Gastrocnemius medialis (tissue), 4 donors: Measurements from ENCODE around the gene CASP6. TPM values are rescaled to one million over a fixed set of nuclear protein-coding genes. Genes with fewer than 3 reads are reported as not detected.

ENCODE experiments used
- ATAC-seq, 2 donors: fragments of 150-250 bp; one replicate each; pipeline ENCODE4 v1.9.1; 2016
- DNase-seq, 2 donors: peaks; one replicate each; pipeline ENCODE4 v3.0.0-alpha.2; 2019
- H3K27ac ChIP-seq, 4 donors: fragments of 200-600 bp; sonication (generic); 1 replicate in 1 of 4; 2 replicates in 3 of 4; pipeline ENCODE4 v1.5.1; 2016 to 2018; ENCODE audit warnings: mild to moderate bottlenecking in 2 of 4, moderate library complexity in 1 of 4
- H3K27me3 ChIP-seq, 3 donors: fragments of 200-600 bp; sonication (generic) in 2 of 3; 1 replicate in 1 of 3; 2 replicates in 2 of 3; pipeline versions ENCODE4 v1.5.1 to v1.6.0; 2016 to 2019; ENCODE audit warnings: mild to moderate bottlenecking in 1 of 3, moderate library complexity in 1 of 3
- H3K36me3 ChIP-seq, 2 donors: fragments of 200-600 bp; sonication (generic) in 1 of 2; one replicate each; pipeline ENCODE4 v1.5.1; 2017 to 2018
- H3K4me1 ChIP-seq, 2 donors: fragments of 200-600 bp; sonication (generic) in 1 of 2; one replicate each; pipeline ENCODE4 v1.5.1; 2016 to 2017; ENCODE audit warnings: mild to moderate bottlenecking in 2 of 2
- H3K4me3 ChIP-seq, 4 donors: fragments of 200-600 bp; sonication (generic) in 3 of 4; 1 replicate in 1 of 4; 2 replicates in 3 of 4; pipeline ENCODE4 v1.5.1; 2016 to 2019; ENCODE audit warnings: mild to moderate bottlenecking in 2 of 4
- H3K9me3 ChIP-seq, 3 donors: fragments of 200-600 bp; sonication (generic) in 2 of 3; 1 replicate in 1 of 3; 2 replicates in 2 of 3; pipeline ENCODE4 v1.5.1; 2016 to 2019
- POLR2A ChIP-seq, 2 donors: fragments of 450-650 bp; IDR thresholded peaks; one replicate each; pipeline ENCODE4 v1.6.1; 2017; ENCODE audit warnings: antibody characterized with exemption in 2 of 2, mild to moderate bottlenecking in 2 of 2, moderate library complexity in 2 of 2
- in situ Hi-C, 4 donors: fragments of 200-750 bp; cut with MboI; loops; one replicate each; pipeline versions ENCODE4 v1.15.0 to v1.8.0; 2017; ENCODE audit warnings: low sequenced_read_pairs in 4 of 4
- intact Hi-C: fragments of 100-400 bp; cut with DNase I; formaldehyde crosslinking; loops from one replicate; pipeline ENCODE4 v1.15.1; 2023; ENCODE audit warnings: low total_unique reads
- total RNA-seq, 4 donors: library from RNA; depleted of rRNA; stranded (reverse); fragments of >200 nt; gene quantifications; one replicate each; pipeline versions ENCODE4 v1.1.0 to v1.2.3, GENCODE V29; 2016
- TF ChIP-seq, protein P1 (sequence below), 5 experiments: fragments of 450-650 bp in 3 of 5; fragments of 200-600 bp in 2 of 5; sonication (generic) in 2 of 5; IDR thresholded peaks in 4 of 5; conservative IDR thresholded peaks in 1 of 5; 1 replicate in 4 of 5; 2 replicates in 1 of 5; pipeline ENCODE4 v1.5.1; 2016 to 2019; ENCODE audit warnings: antibody characterized with exemption in 5 of 5, mild to moderate bottlenecking in 3 of 5, moderate library complexity in 3 of 5

The CASP6 gene
- total RNA-seq, 4 donors from 2014 or later, result 6.6 to 25.2 (median 9.0) TPM

GRCh38 chr4:109672169-109672930, 30.9 kb downstream of the CASP6 start:
- Histone ChIP-seq H3K4me1 (no peaks in the 10 kb centered on the region), H3K27ac (no peak overlapping the region), H3K27me3 (no peaks in the 10 kb centered on the region), H3K9me3 (no peaks in the 10 kb centered on the region), H3K4me3 (no peak overlapping the region), H3K36me3 (no peaks in the 10 kb centered on the region)
- intact Hi-C loops, result no loop called here
- in situ Hi-C loops, result no loop called here
- no peak for DNase-seq
- no peak for TF ChIP-seq POLR2A (IDR thresholded peaks at IDR 0.05)
- TF ChIP-seq, protein P1, sequence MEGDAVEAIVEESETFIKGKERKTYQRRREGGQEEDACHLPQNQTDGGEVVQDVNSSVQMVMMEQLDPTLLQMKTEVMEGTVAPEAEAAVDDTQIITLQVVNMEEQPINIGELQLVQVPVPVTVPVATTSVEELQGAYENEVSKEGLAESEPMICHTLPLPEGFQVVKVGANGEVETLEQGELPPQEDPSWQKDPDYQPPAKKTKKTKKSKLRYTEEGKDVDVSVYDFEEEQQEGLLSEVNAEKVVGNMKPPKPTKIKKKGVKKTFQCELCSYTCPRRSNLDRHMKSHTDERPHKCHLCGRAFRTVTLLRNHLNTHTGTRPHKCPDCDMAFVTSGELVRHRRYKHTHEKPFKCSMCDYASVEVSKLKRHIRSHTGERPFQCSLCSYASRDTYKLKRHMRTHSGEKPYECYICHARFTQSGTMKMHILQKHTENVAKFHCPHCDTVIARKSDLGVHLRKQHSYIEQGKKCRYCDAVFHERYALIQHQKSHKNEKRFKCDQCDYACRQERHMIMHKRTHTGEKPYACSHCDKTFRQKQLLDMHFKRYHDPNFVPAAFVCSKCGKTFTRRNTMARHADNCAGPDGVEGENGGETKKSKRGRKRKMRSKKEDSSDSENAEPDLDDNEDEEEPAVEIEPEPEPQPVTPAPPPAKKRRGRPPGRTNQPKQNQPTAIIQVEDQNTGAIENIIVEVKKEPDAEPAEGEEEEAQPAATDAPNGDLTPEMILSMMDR (IDR thresholded peaks at IDR 0.05 in 4 of 5, conservative IDR thresholded peaks at IDR 0.05 in 1 of 5), result no peak
- ATAC-seq, result no peak

DNA sequence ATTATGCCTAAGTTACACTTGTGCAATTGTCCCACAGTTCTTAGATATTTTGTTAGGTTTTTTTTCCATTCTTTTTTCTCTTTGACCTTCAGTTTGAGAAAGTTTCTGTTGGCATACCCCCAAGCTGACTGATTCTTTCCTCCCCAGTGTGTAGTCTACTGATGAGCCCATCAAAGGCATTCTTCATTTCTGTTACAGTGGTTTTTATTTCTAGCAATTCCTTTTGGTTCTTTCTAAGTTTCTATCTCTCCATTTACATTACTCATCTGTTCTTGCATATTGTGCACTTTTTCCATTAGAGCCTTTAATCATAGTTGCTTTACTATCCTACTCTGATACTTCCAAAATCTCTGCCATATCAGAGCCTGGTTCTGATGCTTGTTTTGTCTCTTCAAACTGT, 31.9 kb downstream of the CASP6 start:
- ATAC-seq (no peak), DNase-seq (no peak)
- TF ChIP-seq, protein P1 (IDR thresholded peaks at IDR 0.05 in 4 of 5, conservative IDR thresholded peaks at IDR 0.05 in 1 of 5), result no peak
- no peak for TF ChIP-seq POLR2A (IDR thresholded peaks at IDR 0.05)
- intact Hi-C loops (no loop called here), in situ Hi-C loops (no loop called here)
- no peaks in the 10 kb centered on the region for H3K36me3 ChIP-seq
- H3K9me3 ChIP-seq, result no peaks in the 10 kb centered on the region
- H3K4me1 ChIP-seq, result no peaks in the 10 kb centered on the region
- H3K27me3 ChIP-seq, result no peaks in the 10 kb centered on the region
- H3K4me3 ChIP-seq, result no peak overlapping the region
- no peak overlapping the region for H3K27ac ChIP-seq

DNA sequence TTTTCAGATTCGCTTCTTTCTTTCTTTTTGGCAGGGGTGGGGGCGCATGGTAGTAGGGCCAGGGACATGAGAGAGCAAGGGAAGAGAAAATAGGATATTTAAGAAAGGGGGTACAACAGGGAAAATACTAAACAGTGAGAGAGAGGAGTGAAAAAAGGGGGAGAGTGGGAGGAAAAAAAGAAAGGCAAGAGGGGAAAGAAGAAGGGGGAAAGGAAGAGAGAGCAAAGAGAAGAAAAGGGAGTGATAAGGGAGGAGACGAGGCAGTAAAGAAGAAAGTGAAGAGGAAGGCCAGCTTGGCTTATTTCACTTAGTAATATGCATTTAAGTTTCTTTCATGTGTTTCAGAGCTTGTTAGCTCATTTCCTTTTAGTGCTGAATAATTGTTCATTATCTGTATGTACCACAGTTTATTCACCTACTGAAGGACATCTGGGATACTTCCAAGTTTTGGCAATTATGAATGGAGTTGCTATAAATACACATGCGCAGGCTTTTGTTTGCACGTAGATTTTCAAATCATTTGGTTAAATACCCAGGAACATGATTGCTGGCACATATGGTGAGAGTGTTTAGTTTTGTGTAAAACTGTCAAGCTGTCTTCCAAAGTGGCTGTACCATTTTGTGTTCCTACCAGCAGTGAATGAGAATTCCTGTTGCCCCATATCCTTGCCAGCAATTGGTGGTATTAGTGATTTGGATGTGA, 37.3 kb downstream of the CASP6 start:
- Histone ChIP-seq H3K4me1 (no peaks in the 10 kb centered on the region), H3K27me3 (no peaks in the 10 kb centered on the region), H3K27ac (no peak overlapping the region), H3K4me3 (no peak overlapping the region), H3K36me3 (no peaks in the 10 kb centered on the region), H3K9me3 (no peaks in the 10 kb centered on the region)
- in situ Hi-C loops, result no loop called here
- DNase-seq (no peak), ATAC-seq (no peak)
- intact Hi-C loops, result no loop called here
- no peak for TF ChIP-seq POLR2A (IDR thresholded peaks at IDR 0.05)
- TF ChIP-seq, protein P1 (IDR thresholded peaks at IDR 0.05 in 4 of 5, conservative IDR thresholded peaks at IDR 0.05 in 1 of 5), result no peak

DNA sequence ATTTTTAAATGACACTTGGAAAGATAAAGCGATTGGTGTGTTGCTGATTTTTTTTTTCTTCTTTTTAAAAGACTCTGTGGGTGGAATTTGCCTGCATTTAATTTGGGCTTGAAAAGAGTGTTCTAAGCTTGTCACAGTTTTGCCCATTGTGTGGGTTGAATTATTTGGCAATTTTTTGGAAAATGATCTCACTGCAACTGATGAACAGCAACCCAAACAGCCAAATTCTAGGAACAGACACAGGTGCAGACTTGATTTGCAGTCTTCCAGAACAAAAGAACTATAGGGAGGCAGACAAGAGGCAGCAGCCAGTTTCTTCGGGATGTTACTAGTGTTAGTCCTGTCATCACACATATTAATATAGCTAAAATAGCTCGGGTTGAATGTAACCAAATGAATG, 40.5 kb downstream of the CASP6 start:
- Histone ChIP-seq H3K4me3 (no peak overlapping the region), H3K27me3 (no peaks in the 10 kb centered on the region), H3K27ac (no peak overlapping the region), H3K36me3 (no peaks in the 10 kb centered on the region), H3K4me1 (no peaks in the 10 kb centered on the region), H3K9me3 (no peaks in the 10 kb centered on the region)
- in situ Hi-C loops, result no loop called here
- no peak for DNase-seq
- TF ChIP-seq, protein P1 (IDR thresholded peaks at IDR 0.05 in 4 of 5, conservative IDR thresholded peaks at IDR 0.05 in 1 of 5), result no peak
- TF ChIP-seq POLR2A (IDR thresholded peaks at IDR 0.05), result no peak
- intact Hi-C loops, result loop anchor here (2.0 kb wide), 1 partner anchor 234 kb away; no protein-coding TSS in a partner anchor
- ATAC-seq, result no peak
